Kidney capillary endothelial cell (primary cell): ENCODE results near the gene SCN8A.
A peak's percentile ranks its signal among the peaks of the same experiment; 100 is the strongest.
"Not testable (repeated sequence)": the region's sequence is repeated elsewhere in the genome, so short reads cannot be mapped to it uniquely, and the experiment has no call there.

Experiments used
- DNase-seq: peaks from one replicate; pipeline ENCODE4 v3.0.0-alpha.2; 2018; ENCODE audit warnings: low spot score

SCN8A gene

GRCh38 chr12:51815571-51815970 is 224.5 kb downstream of the SCN8A start:
- no peak for DNase-seq

GRCh38 chr12:51817027-51817953 is 226.3 kb downstream of the SCN8A start:
- DNase-seq, result no peak

- DNase-seq, result no peak
These were observed 227.1 kb downstream of the SCN8A start for GRCh38 chr12:51818086-51818485.

- no peak for DNase-seq
These were observed 227.7 kb downstream of the SCN8A start for GRCh38 chr12:51818566-51819300.

- DNase-seq, result no peak
These were observed 228.9 kb downstream of the SCN8A start for GRCh38 chr12:51819736-51820525.

GRCh38 chr12:51820526-51821439 is 229.8 kb downstream of the SCN8A start:
- no peak for DNase-seq

- DNase-seq, result no peak
These were observed 230.6 kb downstream of the SCN8A start for GRCh38 chr12:51821440-51822260.

GRCh38 chr12:51822261-51822616 is 231.2 kb downstream of the SCN8A start:
- DNase-seq, result no peak

- no peak for DNase-seq
These were observed 231.9 kb downstream of the SCN8A start for GRCh38 chr12:51822956-51823355.

GRCh38 chr12:51823875-51824565 is 233.0 kb downstream of the SCN8A start:
- DNase-seq, result peak; percentile 53

GRCh38 chr12:51825216-51825615 is 234.2 kb downstream of the SCN8A start:
- no peak for DNase-seq

- no peak for DNase-seq
These were observed 235.8 kb downstream of the SCN8A start for GRCh38 chr12:51826881-51827280.

- peak; percentile 81 for DNase-seq
These were observed 237.1 kb downstream of the SCN8A start for GRCh38 chr12:51827925-51828818.

GRCh38 chr12:51829011-51829481 is 238.0 kb downstream of the SCN8A start:
- DNase-seq, result no peak

- no peak for DNase-seq
These were observed 238.6 kb downstream of the SCN8A start for GRCh38 chr12:51829641-51830040.

- not testable (repeated sequence) for DNase-seq
These were observed 240.8 kb downstream of the SCN8A start for GRCh38 chr12:51831817-51832216.

GRCh38 chr12:51832354-51833107 is 241.5 kb downstream of the SCN8A start:
- no peak for DNase-seq
